Sigmoid colon (tissue), 4 donors: ENCODE data around the gene SLAMF1.
"Not testable (repeated sequence)": the region's sequence is repeated elsewhere in the genome, so short reads cannot be mapped to it uniquely, and the experiment has no call there.

ENCODE experiments used
- EP300 ChIP-seq, 4 donors: sonication (generic); formaldehyde crosslinking; IDR thresholded peaks; one replicate each; pipeline ENCODE4 v1.6.1; 2017; ENCODE audit warnings: antibody characterized with exemption in 4 of 4
- POLR2AphosphoS5 ChIP-seq, 4 donors: sonication (generic); formaldehyde crosslinking; IDR thresholded peaks; one replicate each; pipeline ENCODE4 v1.6.1; 2017; ENCODE audit warnings: antibody characterized with exemption in 4 of 4
- TF ChIP-seq, protein P1 (sequence below), 4 experiments: fragments of 450-650 bp in 3 of 4; fragments of 200-600 bp in 1 of 4; IDR thresholded peaks; one replicate each; pipeline ENCODE4 v1.5.1; 2016 to 2019; ENCODE audit warnings: antibody characterized with exemption in 4 of 4, mild to moderate bottlenecking in 3 of 4, moderate library complexity in 2 of 4

DNA sequence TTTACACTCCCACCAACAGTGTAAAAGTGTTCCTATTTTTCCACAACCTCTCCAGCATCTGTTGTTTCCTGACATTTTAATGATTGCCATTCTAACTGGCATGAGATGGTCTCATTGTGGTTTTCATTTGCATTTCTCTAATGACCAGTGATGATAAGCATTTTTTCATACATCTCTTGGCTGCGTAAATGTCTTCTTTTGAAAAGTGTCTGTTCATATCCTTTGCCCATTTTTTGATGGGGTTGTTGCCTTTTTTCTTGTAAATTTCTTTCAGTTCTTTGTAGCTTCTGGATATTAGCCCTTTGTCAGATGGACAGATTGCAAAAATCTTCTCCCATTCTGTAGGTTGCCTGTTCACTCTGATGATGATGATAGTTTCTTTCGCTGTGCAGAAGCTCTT lies 63.9 kb downstream of the SLAMF1 start:
- TF ChIP-seq POLR2AphosphoS5, EP300 (IDR thresholded peaks at IDR 0.05): not testable (repeated sequence)
- TF ChIP-seq, protein P1, sequence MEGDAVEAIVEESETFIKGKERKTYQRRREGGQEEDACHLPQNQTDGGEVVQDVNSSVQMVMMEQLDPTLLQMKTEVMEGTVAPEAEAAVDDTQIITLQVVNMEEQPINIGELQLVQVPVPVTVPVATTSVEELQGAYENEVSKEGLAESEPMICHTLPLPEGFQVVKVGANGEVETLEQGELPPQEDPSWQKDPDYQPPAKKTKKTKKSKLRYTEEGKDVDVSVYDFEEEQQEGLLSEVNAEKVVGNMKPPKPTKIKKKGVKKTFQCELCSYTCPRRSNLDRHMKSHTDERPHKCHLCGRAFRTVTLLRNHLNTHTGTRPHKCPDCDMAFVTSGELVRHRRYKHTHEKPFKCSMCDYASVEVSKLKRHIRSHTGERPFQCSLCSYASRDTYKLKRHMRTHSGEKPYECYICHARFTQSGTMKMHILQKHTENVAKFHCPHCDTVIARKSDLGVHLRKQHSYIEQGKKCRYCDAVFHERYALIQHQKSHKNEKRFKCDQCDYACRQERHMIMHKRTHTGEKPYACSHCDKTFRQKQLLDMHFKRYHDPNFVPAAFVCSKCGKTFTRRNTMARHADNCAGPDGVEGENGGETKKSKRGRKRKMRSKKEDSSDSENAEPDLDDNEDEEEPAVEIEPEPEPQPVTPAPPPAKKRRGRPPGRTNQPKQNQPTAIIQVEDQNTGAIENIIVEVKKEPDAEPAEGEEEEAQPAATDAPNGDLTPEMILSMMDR (IDR thresholded peaks at IDR 0.05): not testable (repeated sequence)
